MM.1S (cell line): Measurements from ENCODE around the gene PICK1.

Experiments used
- DNase-seq: peaks from one replicate; pipeline ENCODE4 v3.0.0-alpha.2; 2015
- H2AFZ ChIP-seq: fragments of 300-600 bp; sonication (generic); 2 replicates; pipeline ENCODE4 v1.6.0; 2016; ENCODE audit warnings: antibody characterized with exemption, low read length
- H3F3A ChIP-seq: fragments of 300-600 bp; sonication (generic); 2 replicates; pipeline ENCODE4 v1.6.1; 2016; ENCODE audit warnings: mild to moderate bottlenecking, antibody characterized with exemption, low read length, moderate library complexity, mixed read lengths; ENCODE audit not compliant: insufficient read depth
- H3K27ac ChIP-seq: fragments of 300-600 bp; sonication (generic); 2 replicates; pipeline ENCODE4 v1.5.1; 2016; ENCODE audit warnings: mild to moderate bottlenecking, low read length
- H3K27me3 ChIP-seq: fragments of 300-600 bp; sonication (generic); replicated peaks from 2 replicates; pipeline ENCODE4 v1.6.0; 2016; ENCODE audit warnings: low read length; ENCODE audit not compliant: insufficient read depth
- H3K36me3 ChIP-seq: fragments of 300-600 bp; sonication (generic); replicated peaks from 2 replicates; pipeline ENCODE4 v1.6.1; 2016; ENCODE audit warnings: mild to moderate bottlenecking, low read length, mixed read lengths; ENCODE audit not compliant: insufficient read depth
- H3K4me1 ChIP-seq: fragments of 300-600 bp; sonication (generic); 2 replicates; pipeline ENCODE4 v1.6.1; 2016; ENCODE audit warnings: low read length, mixed read lengths
- H3K4me2 ChIP-seq: fragments of 300-600 bp; sonication (generic); 2 replicates; pipeline ENCODE4 v1.6.0; 2016; ENCODE audit warnings: low read depth, low read length
- H3K4me3 ChIP-seq: fragments of 300-600 bp; sonication (generic); 2 replicates; pipeline ENCODE4 v1.5.1; 2016; ENCODE audit warnings: low read length, mixed read lengths
- H3K79me2 ChIP-seq: fragments of 300-600 bp; sonication (generic); 2 replicates; pipeline ENCODE4 v1.6.1; 2016; ENCODE audit warnings: mixed run types, low read length, mixed read lengths
- H3K9ac ChIP-seq: fragments of 300-600 bp; sonication (generic); 2 replicates; pipeline ENCODE4 v1.6.1; 2016; ENCODE audit warnings: low read length, mixed read lengths
- H3K9me2 ChIP-seq: fragments of 300-600 bp; sonication (generic); replicated peaks from 2 replicates; pipeline ENCODE4 v1.6.1; 2016; ENCODE audit warnings: mild to moderate bottlenecking, low read length, mixed read lengths; ENCODE audit not compliant: insufficient read depth
- H3K9me3 ChIP-seq: fragments of 300-600 bp; sonication (generic); replicated peaks from 2 replicates; pipeline ENCODE4 v1.6.1; 2016; ENCODE audit warnings: mild to moderate bottlenecking, low read length, mixed read lengths; ENCODE audit not compliant: insufficient read depth
- H4K20me1 ChIP-seq: fragments of 300-600 bp; sonication (generic); 2 replicates; pipeline ENCODE4 v1.6.1; 2016; ENCODE audit warnings: mild to moderate bottlenecking, low read length, moderate library complexity, mixed read lengths; ENCODE audit not compliant: insufficient read depth
- EZH2 ChIP-seq: fragments of 300-600 bp; sonication (generic); optimal IDR thresholded peaks from 2 replicates; pipeline ENCODE3; 2017; ENCODE audit warnings: low read depth, mild to moderate bottlenecking, antibody characterized with exemption, low read length, mixed read lengths
- EZH2phosphoT487 ChIP-seq: fragments of 300-600 bp; sonication (generic); IDR thresholded peaks from 2 replicates; pipeline ENCODE4 v1.6.1; 2018; ENCODE audit warnings: antibody characterized with exemption, low read length
- TF ChIP-seq, protein P1 (sequence below): fragments of 300-600 bp; sonication (generic); IDR thresholded peaks from 2 replicates; pipeline ENCODE4 v1.5.1; 2016; ENCODE audit warnings: antibody characterized with exemption, low read length, mixed read lengths

Gene PICK1

DNA sequence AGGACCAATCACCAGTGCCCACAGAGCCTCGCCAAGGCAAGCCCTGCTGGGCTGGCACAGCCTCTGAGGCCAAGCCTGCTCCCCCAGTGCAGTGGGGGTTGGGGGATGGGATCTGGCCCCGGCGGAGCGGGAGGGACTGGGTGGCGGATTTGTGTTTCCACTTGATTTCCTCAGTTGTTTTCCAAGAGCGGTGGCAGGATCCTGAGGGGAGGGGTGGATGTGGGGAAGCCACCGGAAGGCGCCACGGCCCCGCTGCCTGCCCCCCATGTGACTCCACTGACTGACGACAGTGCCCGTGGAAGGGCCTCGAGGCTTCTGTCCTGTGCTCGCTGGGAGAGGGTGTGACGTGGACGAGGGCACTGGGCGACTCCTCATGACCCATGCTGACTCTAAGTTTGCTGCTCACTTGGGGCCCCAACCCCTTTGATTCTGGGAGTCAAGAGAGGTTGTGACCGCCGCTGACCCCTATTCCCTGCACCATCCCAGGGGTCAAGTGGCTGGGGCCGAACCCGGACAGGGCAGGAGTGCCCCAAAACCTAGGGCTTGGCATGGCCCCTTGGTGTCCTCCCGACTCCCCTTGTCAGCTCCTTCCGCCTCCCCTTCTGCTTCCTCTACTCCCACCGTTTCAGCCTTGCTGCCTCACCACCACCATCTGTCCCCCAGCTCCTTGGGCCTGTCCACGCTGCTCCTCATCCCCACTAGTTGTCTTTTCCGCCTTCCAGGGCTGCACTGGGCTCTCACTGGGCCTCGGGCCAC is 23.5 kb upstream of the PICK1 start:
- Histone ChIP-seq H2AFZ (no peak overlapping the region), H3K9me3 (no peaks in the 10 kb centered on the region), H3K27me3 (no peaks in the 10 kb centered on the region), H3K4me3 (no peak overlapping the region), H3K9ac (no peak overlapping the region), H3K4me1 (no peaks in the 10 kb centered on the region), H3K79me2 (no peaks in the 10 kb centered on the region), H3K36me3 (no peaks in the 10 kb centered on the region), H3F3A (no peaks in the 10 kb centered on the region), H3K9me2 (no peaks in the 10 kb centered on the region), H4K20me1 (no peaks in the 10 kb centered on the region), H3K27ac (no peak overlapping the region), H3K4me2 (no peak overlapping the region)
- TF ChIP-seq, protein P1, sequence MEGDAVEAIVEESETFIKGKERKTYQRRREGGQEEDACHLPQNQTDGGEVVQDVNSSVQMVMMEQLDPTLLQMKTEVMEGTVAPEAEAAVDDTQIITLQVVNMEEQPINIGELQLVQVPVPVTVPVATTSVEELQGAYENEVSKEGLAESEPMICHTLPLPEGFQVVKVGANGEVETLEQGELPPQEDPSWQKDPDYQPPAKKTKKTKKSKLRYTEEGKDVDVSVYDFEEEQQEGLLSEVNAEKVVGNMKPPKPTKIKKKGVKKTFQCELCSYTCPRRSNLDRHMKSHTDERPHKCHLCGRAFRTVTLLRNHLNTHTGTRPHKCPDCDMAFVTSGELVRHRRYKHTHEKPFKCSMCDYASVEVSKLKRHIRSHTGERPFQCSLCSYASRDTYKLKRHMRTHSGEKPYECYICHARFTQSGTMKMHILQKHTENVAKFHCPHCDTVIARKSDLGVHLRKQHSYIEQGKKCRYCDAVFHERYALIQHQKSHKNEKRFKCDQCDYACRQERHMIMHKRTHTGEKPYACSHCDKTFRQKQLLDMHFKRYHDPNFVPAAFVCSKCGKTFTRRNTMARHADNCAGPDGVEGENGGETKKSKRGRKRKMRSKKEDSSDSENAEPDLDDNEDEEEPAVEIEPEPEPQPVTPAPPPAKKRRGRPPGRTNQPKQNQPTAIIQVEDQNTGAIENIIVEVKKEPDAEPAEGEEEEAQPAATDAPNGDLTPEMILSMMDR, result no peak
- TF ChIP-seq EZH2, result no peak
- TF ChIP-seq EZH2phosphoT487, result no peak
- no peak for DNase-seq

DNA sequence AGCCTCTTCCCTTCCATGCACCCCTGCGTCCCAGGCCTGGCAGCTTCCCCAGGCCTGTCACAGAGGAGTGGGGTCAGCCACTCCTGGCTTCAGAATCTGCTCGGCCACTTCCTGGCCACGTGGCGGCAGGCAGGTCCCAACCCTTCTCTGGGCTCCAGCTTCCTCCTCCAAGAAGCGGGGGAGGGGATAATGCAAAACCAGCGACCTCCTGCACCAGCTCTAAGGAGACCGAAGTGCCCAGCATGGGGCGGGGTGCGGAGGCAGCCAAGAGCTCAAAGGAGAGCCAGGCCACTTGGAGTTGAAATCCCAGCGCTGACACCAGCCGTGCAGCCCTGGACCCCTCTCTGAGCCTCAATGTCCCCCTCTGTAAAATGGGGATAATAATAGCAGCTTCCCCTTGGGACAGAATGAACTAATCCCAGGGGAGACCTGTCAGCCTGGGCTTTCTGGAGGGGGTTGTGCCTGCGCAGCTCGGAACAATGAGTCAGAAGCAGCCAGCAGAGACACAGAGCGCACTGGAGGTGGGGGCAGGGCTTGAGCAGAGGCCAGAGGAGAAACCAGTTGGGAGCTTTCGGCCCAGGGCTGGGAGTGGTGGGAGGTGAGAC is 22.8 kb upstream of the PICK1 start:
- no peaks in the 10 kb centered on the region for H3K9me3 ChIP-seq
- TF ChIP-seq EZH2, result no peak
- TF ChIP-seq EZH2phosphoT487, result no peak
- TF ChIP-seq, protein P1, result no peak
- no peaks in the 10 kb centered on the region for H3K4me1 ChIP-seq
- H2AFZ ChIP-seq, result no peak overlapping the region
- H3K9ac ChIP-seq, result no peak overlapping the region
- no peak overlapping the region for H3K4me2 ChIP-seq
- H4K20me1 ChIP-seq, result no peaks in the 10 kb centered on the region
- no peaks in the 10 kb centered on the region for H3K9me2 ChIP-seq
- no peak overlapping the region for H3K4me3 ChIP-seq
- no peaks in the 10 kb centered on the region for H3K36me3 ChIP-seq
- DNase-seq, result no peak
- H3K27ac ChIP-seq, result no peak overlapping the region
- H3K27me3 ChIP-seq, result 0 out of 2 replicates have a peak, but pooled peaks cover 5% of the 10 kb centered on the region
- H3F3A ChIP-seq, result no peaks in the 10 kb centered on the region
- H3K79me2 ChIP-seq, result no peaks in the 10 kb centered on the region

DNA sequence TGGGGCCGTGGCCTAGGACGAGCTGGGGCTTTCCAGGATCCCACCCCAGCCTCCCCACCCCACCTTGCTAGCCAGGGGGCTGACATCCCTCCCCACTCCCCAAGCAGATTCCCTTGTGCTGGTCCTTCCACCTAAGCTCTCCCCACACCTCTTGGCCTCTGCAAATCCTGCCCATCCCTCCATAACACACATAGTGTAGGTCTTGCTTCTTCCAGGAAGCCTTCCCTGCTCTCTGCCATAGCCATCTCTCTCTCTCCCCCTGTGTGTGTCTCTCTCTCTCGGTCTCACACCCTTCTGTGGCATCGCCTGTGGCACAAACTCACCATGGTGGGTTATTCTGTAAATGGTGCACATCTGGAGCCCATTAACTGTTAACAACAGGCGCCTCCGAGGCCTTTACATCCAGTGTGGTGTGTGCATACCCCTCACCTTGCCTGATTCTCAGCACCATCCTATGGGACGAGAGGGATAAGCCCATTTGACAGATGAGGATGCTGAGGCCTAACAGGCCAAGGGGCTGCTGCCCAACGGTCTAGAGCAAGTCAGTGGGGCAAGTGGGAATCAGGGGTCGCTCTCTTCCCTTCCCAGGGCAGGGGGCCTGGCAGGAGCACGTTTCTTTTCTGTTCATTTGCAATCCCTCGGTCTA is 22.2 kb upstream of the PICK1 start:
- no peak overlapping the region for H3K4me3 ChIP-seq
- H3K27ac ChIP-seq, result no peak overlapping the region
- H3F3A ChIP-seq, result no peaks in the 10 kb centered on the region
- H3K27me3 ChIP-seq, result 0 out of 2 replicates have a peak, but pooled peaks cover 6% of the 10 kb centered on the region
- no peaks in the 10 kb centered on the region for H3K4me1 ChIP-seq
- H3K79me2 ChIP-seq, result no peaks in the 10 kb centered on the region
- TF ChIP-seq EZH2 (no peak), EZH2phosphoT487 (no peak)
- TF ChIP-seq, protein P1, result no peak
- H3K9me3 ChIP-seq, result no peaks in the 10 kb centered on the region
- H3K4me2 ChIP-seq, result no peak overlapping the region
- no peak for DNase-seq
- H4K20me1 ChIP-seq, result no peaks in the 10 kb centered on the region
- H3K9me2 ChIP-seq, result no peaks in the 10 kb centered on the region
- no peaks in the 10 kb centered on the region for H3K36me3 ChIP-seq
- H3K9ac ChIP-seq, result no peak overlapping the region
- H2AFZ ChIP-seq, result no peak overlapping the region
